CD4-positive, alpha-beta T cell (primary cell): ENCODE measurements around the gene MAPRE2. TPM values are rescaled to one million over a fixed set of nuclear protein-coding genes. Genes with fewer than 3 reads are reported as not detected.

ENCODE experiments used
- ATAC-seq: fragments of 200-7000 bp; cut with Tn5 transposase; one replicate; pipeline ENCODE4 v1.10.0; 2022; ENCODE audit warnings: mild to moderate bottlenecking; ENCODE audit not compliant: poor library complexity
- CTCF ChIA-PET: fragments of 350-600 bp; sonication (Branson Sonifier 250); formaldehyde crosslinking; loops from one replicate; lab custom pipeline; 2021; ENCODE audit warnings: antibody characterized with exemption, inconsistent platforms; lab: Charles Lee
- POLR2A ChIA-PET: fragments of 350-600 bp; sonication (Branson Sonifier 250); formaldehyde crosslinking; loops from one replicate; lab custom pipeline; 2021; ENCODE audit warnings: antibody characterized with exemption, inconsistent platforms; lab: Charles Lee
- DNase-seq, 14 experiments: peaks; one replicate each; pipeline ENCODE4 v3.0.0-alpha.2; 2013 to 2020; ENCODE audit warnings: mixed read lengths in 2 of 14
- H3K27ac ChIP-seq, 2 donors: one replicate each; pipeline versions ENCODE4 v1.5.1 to v1.7.0; 2013; ENCODE audit warnings: low read length in 2 of 2, low read depth in 1 of 2, mild to moderate bottlenecking in 1 of 2
- H3K27me3 ChIP-seq, 2 experiments: 1 replicate in 1 of 2; 2 replicates in 1 of 2; pipeline versions ENCODE4 v1.6.1 to v1.7.0; 2013; ENCODE audit warnings: low read length in 2 of 2, control low read depth in 1 of 2, mild to moderate bottlenecking in 1 of 2, moderate library complexity in 1 of 2; ENCODE audit not compliant: insufficient read depth in 2 of 2, control insufficient read depth in 1 of 2
- H3K36me3 ChIP-seq: one replicate; pipeline ENCODE4 v1.6.1; 2013; ENCODE audit warnings: low read length, control low read depth; ENCODE audit not compliant: insufficient read depth
- H3K4me1 ChIP-seq: one replicate; pipeline ENCODE4 v1.6.1; 2013; ENCODE audit warnings: low read length, control low read depth; ENCODE audit not compliant: insufficient read depth
- H3K4me3 ChIP-seq: one replicate; pipeline ENCODE4 v1.5.1; 2013; ENCODE audit warnings: mild to moderate bottlenecking, low read length, moderate library complexity
- H3K9me3 ChIP-seq, 2 experiments: 1 replicate in 1 of 2; 2 replicates in 1 of 2; pipeline versions ENCODE4 v1.6.1 to v1.7.0; 2013; ENCODE audit warnings: low read length in 2 of 2, mild to moderate bottlenecking in 2 of 2, control low read depth in 1 of 2, moderate library complexity in 1 of 2; ENCODE audit not compliant: control insufficient read depth in 1 of 2, insufficient read depth in 1 of 2
- H3K27ac Mint-ChIP-seq: one replicate; pipeline ENCODE4 v1.8.0; 2020; ENCODE audit warnings: mixed read lengths
- H3K27me3 Mint-ChIP-seq: one replicate; pipeline ENCODE4 v1.8.0; 2021; ENCODE audit warnings: mixed read lengths
- H3K36me3 Mint-ChIP-seq: one replicate; pipeline ENCODE4 v1.8.0; 2021; ENCODE audit warnings: low read depth, mixed read lengths
- H3K4me1 Mint-ChIP-seq: one replicate; pipeline ENCODE4 v1.8.0; 2021; ENCODE audit warnings: low read depth, mixed read lengths
- H3K4me3 Mint-ChIP-seq: one replicate; pipeline ENCODE4 v1.8.0; 2020; ENCODE audit warnings: mild to moderate bottlenecking, mixed read lengths
- H3K9me3 Mint-ChIP-seq: one replicate; pipeline ENCODE4 v1.8.0; 2020; ENCODE audit warnings: mixed read lengths
- CTCF ChIP-seq: fragments of 200-600 bp; IDR thresholded peaks from one replicate; pipeline ENCODE4 v1.8.0; 2022; ENCODE audit warnings: antibody characterized with exemption, mild to moderate bottlenecking
- intact Hi-C, 2 experiments: fragments of 100-400 bp; cut with DNase I in 1 of 2; cut with micrococcal nuclease in 1 of 2; formaldehyde crosslinking; loops; one replicate each; pipeline versions ENCODE4 v1.15.1 to v1.9.0; 2023 to 2025; cut with DNase I, micrococcal nuclease
- total RNA-seq, 174 experiments: library from RNA in 2 of 174; stranded (reverse) in 2 of 174; gene quantifications; one replicate each; pipeline ENCODE4 v1.2.3 and lab custom pipeline; 2021 to 2026

Gene MAPRE2
- total RNA-seq, 2 experiments from 2014 or later: 108 to 112 TPM

GRCh38 chr18:35114305-35114704 lies 73.1 kb downstream of the MAPRE2 start:
- Histone ChIP-seq H3K9me3 (no peaks in the 10 kb centered on the region), H3K27me3 (no peaks in the 10 kb centered on the region), H3K27ac (no peak overlapping the region), H3K4me1 (peaks cover 12% of the 10 kb centered on the region), H3K36me3 (peaks cover 8% of the 10 kb centered on the region), H3K4me3 (no peak overlapping the region)
- no peak for TF ChIP-seq CTCF
- ChIA-PET POLR2A (no interaction called here), CTCF (interaction anchor here (0.7 to 1.3 kb wide), 4 partner anchors 9 to 89 kb away, joined by 3 to 4 read pairs (median 3); no protein-coding TSS in a partner anchor)
- ATAC-seq (no peak), DNase-seq (no peak)
- Mint-ChIP-seq H3K4me1 (peaks cover 77% of the 10 kb centered on the region), H3K27ac (no peak overlapping the region), H3K27me3 (no peaks in the 10 kb centered on the region), H3K36me3 (peaks cover 71% of the 10 kb centered on the region), H3K4me3 (no peak overlapping the region), H3K9me3 (no peaks in the 10 kb centered on the region)
- intact Hi-C loops: no loop called here

- H3K4me3 ChIP-seq: no peak overlapping the region
- intact Hi-C loops: no loop called here
- H3K9me3 ChIP-seq: no peaks in the 10 kb centered on the region
- peaks cover 16% of the 10 kb centered on the region for H3K4me1 ChIP-seq
- no peak for TF ChIP-seq CTCF
- POLR2A ChIA-PET: no interaction called here
- ATAC-seq: no peak
- peaks cover 97% of the 10 kb centered on the region for H3K4me1 Mint-ChIP-seq
- no peaks in the 10 kb centered on the region for H3K9me3 Mint-ChIP-seq
- H3K4me3 Mint-ChIP-seq: no peak overlapping the region
- no peak for DNase-seq
- CTCF ChIA-PET: no interaction called here
- H3K36me3 ChIP-seq: peaks cover 8% of the 10 kb centered on the region
- peaks cover 56% of the 10 kb centered on the region for H3K36me3 Mint-ChIP-seq
- no peaks in the 10 kb centered on the region for H3K27me3 Mint-ChIP-seq
- H3K27ac ChIP-seq: no peak overlapping the region
- no peak overlapping the region for H3K27ac Mint-ChIP-seq
- H3K27me3 ChIP-seq: no peaks in the 10 kb centered on the region
Measured at GRCh38 chr18:35116784-35117318, 75.6 kb downstream of the MAPRE2 start.

- H3K27me3 Mint-ChIP-seq: no peaks in the 10 kb centered on the region
- Histone ChIP-seq H3K4me3 (no peak overlapping the region), H3K27me3 (no peaks in the 10 kb centered on the region), H3K36me3 (peaks cover 8% of the 10 kb centered on the region), H3K27ac (no peak overlapping the region), H3K9me3 (no peaks in the 10 kb centered on the region), H3K4me1 (peaks cover 16% of the 10 kb centered on the region)
- ChIA-PET POLR2A (no interaction called here), CTCF (no interaction called here)
- H3K27ac Mint-ChIP-seq: no peak overlapping the region
- ATAC-seq (no peak), DNase-seq (no peak)
- H3K36me3 Mint-ChIP-seq: peaks cover 56% of the 10 kb centered on the region
- intact Hi-C loops: no loop called here
- peaks cover 97% of the 10 kb centered on the region for H3K4me1 Mint-ChIP-seq
- TF ChIP-seq CTCF: no peak
- no peaks in the 10 kb centered on the region for H3K9me3 Mint-ChIP-seq
- peak overlapping the region; percentile 5 for H3K4me3 Mint-ChIP-seq
Measured at GRCh38 chr18:35117372-35117771, 76.2 kb downstream of the MAPRE2 start.
